ENCODE data around the gene MAL.

MAL gene

GRCh38 chr2:95049683-95049955, 24.1 kb downstream of the MAL start:
- H3K27me3 ChIP-seq (replicated peaks; ENCODE audit: control insufficient read depth, insufficient read depth, low read length), result no peaks in the 10 kb centered on the region
- no peak for DNase-seq (ENCODE audit: extremely low read depth, insufficient read length)
- no peak overlapping the region for H3K4me3 ChIP-seq (replicated peaks; ENCODE audit: low read depth, low read length)
- H3K36me3 ChIP-seq (ENCODE audit: control insufficient read depth, insufficient read depth, low read length), result no peaks in the 10 kb centered on the region
- TF ChIP-seq, protein P1, sequence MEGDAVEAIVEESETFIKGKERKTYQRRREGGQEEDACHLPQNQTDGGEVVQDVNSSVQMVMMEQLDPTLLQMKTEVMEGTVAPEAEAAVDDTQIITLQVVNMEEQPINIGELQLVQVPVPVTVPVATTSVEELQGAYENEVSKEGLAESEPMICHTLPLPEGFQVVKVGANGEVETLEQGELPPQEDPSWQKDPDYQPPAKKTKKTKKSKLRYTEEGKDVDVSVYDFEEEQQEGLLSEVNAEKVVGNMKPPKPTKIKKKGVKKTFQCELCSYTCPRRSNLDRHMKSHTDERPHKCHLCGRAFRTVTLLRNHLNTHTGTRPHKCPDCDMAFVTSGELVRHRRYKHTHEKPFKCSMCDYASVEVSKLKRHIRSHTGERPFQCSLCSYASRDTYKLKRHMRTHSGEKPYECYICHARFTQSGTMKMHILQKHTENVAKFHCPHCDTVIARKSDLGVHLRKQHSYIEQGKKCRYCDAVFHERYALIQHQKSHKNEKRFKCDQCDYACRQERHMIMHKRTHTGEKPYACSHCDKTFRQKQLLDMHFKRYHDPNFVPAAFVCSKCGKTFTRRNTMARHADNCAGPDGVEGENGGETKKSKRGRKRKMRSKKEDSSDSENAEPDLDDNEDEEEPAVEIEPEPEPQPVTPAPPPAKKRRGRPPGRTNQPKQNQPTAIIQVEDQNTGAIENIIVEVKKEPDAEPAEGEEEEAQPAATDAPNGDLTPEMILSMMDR (IDR thresholded peaks at IDR 0.05; ENCODE audit: insufficient read depth, low read length, poor library complexity, severe bottlenecking), result no peak

DNA sequence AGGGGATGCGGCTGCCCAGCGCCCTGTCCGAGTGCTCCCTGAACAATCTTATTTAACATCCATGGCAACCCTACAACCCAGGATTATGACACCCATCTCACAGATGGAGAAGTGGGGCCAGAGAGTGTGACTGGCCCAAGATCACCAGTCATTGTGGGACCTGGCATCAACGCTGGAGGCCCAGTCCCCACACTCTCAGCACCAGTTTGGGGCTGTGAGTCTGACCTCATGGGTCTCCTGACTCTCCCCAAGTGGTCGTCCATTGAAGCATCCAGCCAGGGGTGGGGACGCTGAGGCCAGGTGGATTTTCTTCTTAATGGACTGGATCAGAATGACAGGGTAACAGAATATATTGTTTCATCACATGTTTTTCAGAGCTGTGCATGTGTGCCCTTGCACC, 24.5 kb downstream of the MAL start:
- TF ChIP-seq, protein P1 (IDR thresholded peaks at IDR 0.05; ENCODE audit: insufficient read depth, low read length, poor library complexity, severe bottlenecking), result no peak
- DNase-seq (ENCODE audit: extremely low read depth, insufficient read length), result no peak
- Histone ChIP-seq H3K36me3 (ENCODE audit: control insufficient read depth, insufficient read depth, low read length) (no peaks in the 10 kb centered on the region), H3K4me3 (replicated peaks; ENCODE audit: low read depth, low read length) (no peak overlapping the region), H3K27me3 (replicated peaks; ENCODE audit: control insufficient read depth, insufficient read depth, low read length) (no peaks in the 10 kb centered on the region)

- TF ChIP-seq, protein P1 (IDR thresholded peaks at IDR 0.05; ENCODE audit: insufficient read depth, low read length, poor library complexity, severe bottlenecking), result no peak
- Histone ChIP-seq H3K4me3 (replicated peaks; ENCODE audit: low read depth, low read length) (no peak overlapping the region), H3K36me3 (ENCODE audit: control insufficient read depth, insufficient read depth, low read length) (no peaks in the 10 kb centered on the region), H3K27me3 (replicated peaks; ENCODE audit: control insufficient read depth, insufficient read depth, low read length) (no peaks in the 10 kb centered on the region)
- no peak for DNase-seq (ENCODE audit: extremely low read depth, insufficient read length)
Observed at GRCh38 chr2:95050385-95051300, 25.1 kb downstream of the MAL start.

DNA sequence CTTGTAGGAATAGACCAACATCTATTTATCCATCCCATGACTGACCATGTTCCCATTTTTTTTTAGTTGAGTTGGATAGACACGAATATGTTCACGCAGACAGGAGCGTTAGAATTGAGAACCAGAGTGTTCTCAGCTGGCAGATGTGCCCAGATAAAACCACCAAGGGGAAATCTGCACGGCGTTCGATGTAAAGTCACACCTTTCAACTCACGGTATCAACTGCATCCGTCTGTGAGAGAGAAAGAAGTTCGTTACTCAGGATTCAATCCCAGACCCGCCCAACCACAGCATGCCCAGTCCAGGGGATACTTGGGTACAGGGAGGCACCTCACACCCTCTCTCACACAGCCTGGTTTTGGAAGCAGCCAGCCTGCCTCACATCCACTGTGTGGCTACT, 26.1 kb downstream of the MAL start:
- no peaks in the 10 kb centered on the region for H3K27me3 ChIP-seq (replicated peaks; ENCODE audit: control insufficient read depth, insufficient read depth, low read length)
- H3K36me3 ChIP-seq (ENCODE audit: control insufficient read depth, insufficient read depth, low read length), result no peaks in the 10 kb centered on the region
- no peak for DNase-seq (ENCODE audit: extremely low read depth, insufficient read length)
- TF ChIP-seq, protein P1 (IDR thresholded peaks at IDR 0.05; ENCODE audit: insufficient read depth, low read length, poor library complexity, severe bottlenecking), result no peak
- H3K4me3 ChIP-seq (replicated peaks; ENCODE audit: low read depth, low read length), result no peak overlapping the region

DNA sequence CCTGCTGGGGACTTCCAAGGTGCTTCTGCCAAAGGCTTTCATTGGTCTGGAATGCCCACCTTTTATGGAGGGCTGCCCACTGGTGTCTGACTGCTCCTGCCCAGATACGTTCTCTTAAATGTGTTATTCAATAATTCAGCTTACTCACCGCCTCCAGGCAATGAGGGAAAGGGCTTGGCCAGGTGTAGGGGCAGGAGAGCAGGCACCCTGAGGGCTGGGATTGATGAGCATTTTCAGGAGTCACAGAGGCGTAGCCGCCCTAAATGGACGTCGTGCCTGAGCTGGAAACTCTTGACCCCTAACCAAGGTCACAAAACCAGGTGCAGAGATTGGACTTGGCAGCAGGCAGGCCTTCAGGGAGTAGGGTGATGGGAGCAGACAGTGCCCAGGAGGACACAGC, 26.8 kb downstream of the MAL start:
- no peak for DNase-seq (ENCODE audit: extremely low read depth, insufficient read length)
- TF ChIP-seq, protein P1 (IDR thresholded peaks at IDR 0.05; ENCODE audit: insufficient read depth, low read length, poor library complexity, severe bottlenecking), result no peak
- no peaks in the 10 kb centered on the region for H3K27me3 ChIP-seq (replicated peaks; ENCODE audit: control insufficient read depth, insufficient read depth, low read length)
- H3K4me3 ChIP-seq (replicated peaks; ENCODE audit: low read depth, low read length), result no peak overlapping the region
- H3K36me3 ChIP-seq (ENCODE audit: control insufficient read depth, insufficient read depth, low read length), result no peaks in the 10 kb centered on the region

Measured in GM06990 (cell line).